WI38 (cell line): ENCODE results near the gene EFCAB8.

Source experiments
- H3K4me3 ChIP-seq: 2 replicates; pipeline ENCODE4 v1.5.1; 2011; ENCODE audit warnings: low read depth, mild to moderate bottlenecking, control low read depth, low read length
- CTCF ChIP-seq: IDR thresholded peaks from 2 replicates; pipeline ENCODE4 v1.5.1; 2012; ENCODE audit warnings: low read depth, mild to moderate bottlenecking, control low read depth, low read length

The EFCAB8 gene

GRCh38 chr20:32980990-32981389 lies 122.3 kb downstream of the EFCAB8 start:
- TF ChIP-seq CTCF, result no peak

GRCh38 chr20:32982617-32983458 lies 124.1 kb downstream of the EFCAB8 start:
- no peak for TF ChIP-seq CTCF
- no peak overlapping the region for H3K4me3 ChIP-seq

More at GRCh38 chr20:32980990-32981389, 122.3 kb downstream of the EFCAB8 start:
- no peak overlapping the region for H3K4me3 ChIP-seq

GRCh38 chr20:32983459-32984112 lies 124.9 kb downstream of the EFCAB8 start:
- no peak for TF ChIP-seq CTCF
- no peak overlapping the region for H3K4me3 ChIP-seq

- no peak for TF ChIP-seq CTCF
- no peak overlapping the region for H3K4me3 ChIP-seq
Measured at GRCh38 chr20:32984196-32984595, 125.5 kb downstream of the EFCAB8 start.

GRCh38 chr20:32984631-32985354 lies 126.1 kb downstream of the EFCAB8 start:
- H3K4me3 ChIP-seq, result no peak overlapping the region
- TF ChIP-seq CTCF, result no peak

GRCh38 chr20:32985596-32985995 lies 126.9 kb downstream of the EFCAB8 start:
- no peak for TF ChIP-seq CTCF

More at GRCh38 chr20:32985596-32985995, 126.9 kb downstream of the EFCAB8 start:
- H3K4me3 ChIP-seq, result no peak overlapping the region
